Loucy (cell line): ENCODE data around the gene NUDT7.

Experiments
- CTCF ChIP-seq: fragments of 200-600 bp; sonication (generic); conservative IDR thresholded peaks from 2 replicates; pipeline ENCODE4 v1.5.1; 2014; ENCODE audit warnings: mild to moderate bottlenecking, antibody characterized with exemption, low read length
- EZH2phosphoT487 ChIP-seq: fragments of 200-600 bp; IDR thresholded peaks from 2 replicates; pipeline ENCODE4 v1.6.1; 2018; ENCODE audit warnings: antibody characterized with exemption, mild to moderate bottlenecking, moderate library complexity, borderline replicate concordance

- TF ChIP-seq CTCF (no peak), EZH2phosphoT487 (no peak)
Measured at GRCh38 chr16:77705351-77705750, 17.0 kb upstream of the NUDT7 start.
